Measurements from ENCODE around the gene RARG.
"Not testable (repeated sequence)": the region's sequence is repeated elsewhere in the genome, so short reads cannot be mapped to it uniquely, and the experiment has no call there.

The RARG gene

GRCh38 chr12:53205747-53206419, 26.1 kb downstream of the RARG start:
- DNase-seq, result no peak

GRCh38 chr12:53204351-53204750, 27.7 kb downstream of the RARG start:
- no peak for DNase-seq

- DNase-seq, result not testable (repeated sequence)
Observed at GRCh38 chr12:53202316-53202715, 29.7 kb downstream of the RARG start.

- DNase-seq, result no peak
Observed at GRCh38 chr12:53201639-53202038, 30.4 kb downstream of the RARG start.

- no peak for DNase-seq
Observed at GRCh38 chr12:53201177-53201541, 30.9 kb downstream of the RARG start.

GRCh38 chr12:53200458-53201176, 31.4 kb downstream of the RARG start:
- DNase-seq, result no peak

- no peak for DNase-seq
Observed at GRCh38 chr12:53200107-53200457, 31.9 kb downstream of the RARG start.

- no peak for DNase-seq
Observed at GRCh38 chr12:53199700-53200099, 32.3 kb downstream of the RARG start.

- no peak for DNase-seq
Observed at GRCh38 chr12:53198486-53199110, 33.4 kb downstream of the RARG start.

GRCh38 chr12:53197011-53197640, 34.9 kb downstream of the RARG start:
- DNase-seq, result no peak

GRCh38 chr12:53196486-53196885, 35.5 kb downstream of the RARG start:
- no peak for DNase-seq

- no peak for DNase-seq
Observed at GRCh38 chr12:53195516-53196420, 36.2 kb downstream of the RARG start.

GRCh38 chr12:53194973-53195372, 37.0 kb downstream of the RARG start:
- no peak for DNase-seq

- no peak for DNase-seq
Observed at GRCh38 chr12:53193985-53194716, 37.9 kb downstream of the RARG start.

- no peak for DNase-seq
Observed at GRCh38 chr12:53193040-53193439, 39.0 kb downstream of the RARG start.

- DNase-seq, result no peak
Observed at GRCh38 chr12:53192531-53193021, 39.4 kb downstream of the RARG start.

- no peak for DNase-seq
Observed at GRCh38 chr12:53191885-53192530, 40.0 kb downstream of the RARG start.

- no peak for DNase-seq
Observed at GRCh38 chr12:53191096-53191884, 40.7 kb downstream of the RARG start.

GRCh38 chr12:53190108-53190729, 41.8 kb downstream of the RARG start:
- DNase-seq, result no peak

Data from NCI-H1694 (cell line).